Loucy (cell line): ENCODE data around the gene SLC9A6.

ENCODE experiments used
- H2AFZ ChIP-seq: fragments of 200-600 bp; sonication (generic); 2 replicates; pipeline ENCODE4 v1.6.0; 2016; ENCODE audit warnings: antibody characterized with exemption, mild to moderate bottlenecking, low read length, moderate library complexity
- H3F3A ChIP-seq: fragments of 200-600 bp; 2 replicates; pipeline ENCODE4 v1.6.0; 2016; ENCODE audit warnings: antibody characterized with exemption, low read depth, mild to moderate bottlenecking
- H3K27me3 ChIP-seq: fragments of 200-600 bp; sonication (generic); 2 replicates; pipeline ENCODE4 v1.6.1; 2014; ENCODE audit warnings: low read length, mild to moderate bottlenecking; ENCODE audit not compliant: insufficient read depth, poor library complexity, severe bottlenecking
- H3K36me3 ChIP-seq: fragments of 200-600 bp; sonication (generic); 2 replicates; pipeline ENCODE4 v1.6.1; 2016; ENCODE audit warnings: low read length; ENCODE audit not compliant: insufficient read depth
- H3K4me1 ChIP-seq: fragments of 200-600 bp; sonication (generic); 2 replicates; pipeline ENCODE4 v1.5.1; 2014; ENCODE audit warnings: low read length, mild to moderate bottlenecking; ENCODE audit not compliant: insufficient read depth, poor library complexity, severe bottlenecking
- H3K4me2 ChIP-seq: fragments of 200-600 bp; sonication (generic); 2 replicates; pipeline ENCODE4 v1.6.0; 2014; ENCODE audit warnings: antibody characterized with exemption, low read length, low read depth, mild to moderate bottlenecking; ENCODE audit not compliant: poor library complexity, severe bottlenecking
- H3K4me3 ChIP-seq: fragments of 200-600 bp; sonication (generic); 2 replicates; pipeline ENCODE4 v1.5.1; 2014; ENCODE audit warnings: low read length, mild to moderate bottlenecking, mixed read lengths; ENCODE audit not compliant: poor library complexity, severe bottlenecking
- H3K79me2 ChIP-seq: fragments of 200-600 bp; sonication (generic); 2 replicates; pipeline ENCODE4 v1.6.1; 2014; ENCODE audit warnings: low read length; ENCODE audit not compliant: insufficient read depth
- H3K9ac ChIP-seq: fragments of 200-600 bp; sonication (generic); 2 replicates; pipeline ENCODE4 v1.6.0; 2014; ENCODE audit warnings: mild to moderate bottlenecking, low read depth, low read length, moderate library complexity; ENCODE audit not compliant: poor library complexity, severe bottlenecking
- H3K9me2 ChIP-seq: fragments of 200-600 bp; sonication (generic); replicated peaks from 2 replicates; pipeline ENCODE4 v1.6.1; 2016; ENCODE audit warnings: low read depth, low read length, mixed read lengths
- H3K9me3 ChIP-seq: fragments of 200-600 bp; sonication (generic); 2 replicates; pipeline ENCODE4 v1.6.1; 2014; ENCODE audit warnings: mild to moderate bottlenecking, antibody characterized with exemption, low read length, low read depth; ENCODE audit not compliant: insufficient read depth
- H4K20me1 ChIP-seq: fragments of 200-600 bp; sonication (generic); 2 replicates; pipeline ENCODE4 v1.6.0; 2014; ENCODE audit warnings: antibody characterized with exemption, low read length, mild to moderate bottlenecking; ENCODE audit not compliant: insufficient read depth, poor library complexity, severe bottlenecking
- CTCF ChIP-seq: fragments of 200-600 bp; sonication (generic); conservative IDR thresholded peaks from 2 replicates; pipeline ENCODE4 v1.5.1; 2014; ENCODE audit warnings: mild to moderate bottlenecking, antibody characterized with exemption, low read length
- EZH2phosphoT487 ChIP-seq: fragments of 200-600 bp; IDR thresholded peaks from 2 replicates; pipeline ENCODE4 v1.6.1; 2018; ENCODE audit warnings: antibody characterized with exemption, mild to moderate bottlenecking, moderate library complexity, borderline replicate concordance

The SLC9A6 gene

GRCh38 chrX:135985157-135985972 lies at the start of gene SLC9A6:
Gene SLC9A6 (plus strand): TSS chrX:135985435. CDS start chrX:135985659, 224 bp downstream.
- H3F3A ChIP-seq, result no peaks in the 10 kb centered on the region
- peaks cover 29% of the 10 kb centered on the region for H3K4me1 ChIP-seq
- H3K36me3 ChIP-seq, result no peaks in the 10 kb centered on the region
- H3K4me3 ChIP-seq, result peak within 1 kb of the TSS; percentile 87
- H3K9ac ChIP-seq, result peak within 1 kb of the TSS; percentile 80
- H3K4me2 ChIP-seq, result peak within 1 kb of the TSS; percentile 83
- H3K79me2 ChIP-seq, result peaks cover 34% of the 10 kb centered on the region
- H3K27me3 ChIP-seq, result no peaks in the 10 kb centered on the region
- peaks cover 5% of the 10 kb centered on the region for H4K20me1 ChIP-seq
- no peaks in the 10 kb centered on the region for H3K9me2 ChIP-seq
- TF ChIP-seq CTCF, result no peak
- no peak for TF ChIP-seq EZH2phosphoT487
- H2AFZ ChIP-seq, result peak within 1 kb of the TSS; percentile 95
- H3K9me3 ChIP-seq, result no peaks in the 10 kb centered on the region

- TF ChIP-seq CTCF, result no peak
- TF ChIP-seq EZH2phosphoT487, result no peak
- H3K4me2 ChIP-seq, result no peak overlapping the region
- H3K36me3 ChIP-seq, result no peaks in the 10 kb centered on the region
- no peaks in the 10 kb centered on the region for H3K9me3 ChIP-seq
- H3K4me1 ChIP-seq, result no peaks in the 10 kb centered on the region
- no peaks in the 10 kb centered on the region for H3K79me2 ChIP-seq
- H2AFZ ChIP-seq, result no peak overlapping the region
- H3F3A ChIP-seq, result no peaks in the 10 kb centered on the region
- no peaks in the 10 kb centered on the region for H3K9me2 ChIP-seq
- no peaks in the 10 kb centered on the region for H4K20me1 ChIP-seq
- no peak overlapping the region for H3K9ac ChIP-seq
- H3K4me3 ChIP-seq, result no peak overlapping the region
- H3K27me3 ChIP-seq, result no peaks in the 10 kb centered on the region
Observed at GRCh38 chrX:135944486-135944885, 40.7 kb upstream of the SLC9A6 start.

- no peak for TF ChIP-seq CTCF
- no peak for TF ChIP-seq EZH2phosphoT487
- Histone ChIP-seq H3K4me2 (no peak overlapping the region), H3K4me3 (no peak overlapping the region), H3K9me2 (no peaks in the 10 kb centered on the region), H3K9me3 (no peaks in the 10 kb centered on the region), H3K4me1 (no peaks in the 10 kb centered on the region), H2AFZ (no peak overlapping the region), H3K27me3 (no peaks in the 10 kb centered on the region), H3K79me2 (no peaks in the 10 kb centered on the region), H3K36me3 (no peaks in the 10 kb centered on the region), H3F3A (no peaks in the 10 kb centered on the region), H3K9ac (no peak overlapping the region), H4K20me1 (no peaks in the 10 kb centered on the region)
Observed at GRCh38 chrX:135951291-135951690, 33.9 kb upstream of the SLC9A6 start.
